Erythroblast (primary cell): ENCODE results near the gene PLA2G4D.
A peak's percentile ranks its signal among the peaks of the same experiment; 100 is the strongest.

Source experiments
- DNase-seq, 2 experiments: peaks; one replicate each; lab custom pipeline; 2025; lab: John Stamatoyannopoulos, UW
- GATA1 ChIP-seq: IDR thresholded peaks from 2 replicates; pipeline ENCODE4 v1.6.1; 2011; ENCODE audit warnings: low read depth, mild to moderate bottlenecking, control low read depth, low read length, moderate library complexity
- POLR2A ChIP-seq: IDR thresholded peaks from 2 replicates; pipeline ENCODE4 v1.6.1; 2011; ENCODE audit warnings: mild to moderate bottlenecking, low read length

The PLA2G4D gene, protein sequence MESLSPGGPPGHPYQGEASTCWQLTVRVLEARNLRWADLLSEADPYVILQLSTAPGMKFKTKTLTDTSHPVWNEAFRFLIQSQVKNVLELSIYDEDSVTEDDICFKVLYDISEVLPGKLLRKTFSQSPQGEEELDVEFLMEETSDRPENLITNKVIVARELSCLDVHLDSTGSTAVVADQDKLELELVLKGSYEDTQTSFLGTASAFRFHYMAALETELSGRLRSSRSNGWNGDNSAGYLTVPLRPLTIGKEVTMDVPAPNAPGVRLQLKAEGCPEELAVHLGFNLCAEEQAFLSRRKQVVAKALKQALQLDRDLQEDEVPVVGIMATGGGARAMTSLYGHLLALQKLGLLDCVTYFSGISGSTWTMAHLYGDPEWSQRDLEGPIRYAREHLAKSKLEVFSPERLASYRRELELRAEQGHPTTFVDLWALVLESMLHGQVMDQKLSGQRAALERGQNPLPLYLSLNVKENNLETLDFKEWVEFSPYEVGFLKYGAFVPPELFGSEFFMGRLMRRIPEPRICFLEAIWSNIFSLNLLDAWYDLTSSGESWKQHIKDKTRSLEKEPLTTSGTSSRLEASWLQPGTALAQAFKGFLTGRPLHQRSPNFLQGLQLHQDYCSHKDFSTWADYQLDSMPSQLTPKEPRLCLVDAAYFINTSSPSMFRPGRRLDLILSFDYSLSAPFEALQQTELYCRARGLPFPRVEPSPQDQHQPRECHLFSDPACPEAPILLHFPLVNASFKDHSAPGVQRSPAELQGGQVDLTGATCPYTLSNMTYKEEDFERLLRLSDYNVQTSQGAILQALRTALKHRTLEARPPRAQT

DNA sequence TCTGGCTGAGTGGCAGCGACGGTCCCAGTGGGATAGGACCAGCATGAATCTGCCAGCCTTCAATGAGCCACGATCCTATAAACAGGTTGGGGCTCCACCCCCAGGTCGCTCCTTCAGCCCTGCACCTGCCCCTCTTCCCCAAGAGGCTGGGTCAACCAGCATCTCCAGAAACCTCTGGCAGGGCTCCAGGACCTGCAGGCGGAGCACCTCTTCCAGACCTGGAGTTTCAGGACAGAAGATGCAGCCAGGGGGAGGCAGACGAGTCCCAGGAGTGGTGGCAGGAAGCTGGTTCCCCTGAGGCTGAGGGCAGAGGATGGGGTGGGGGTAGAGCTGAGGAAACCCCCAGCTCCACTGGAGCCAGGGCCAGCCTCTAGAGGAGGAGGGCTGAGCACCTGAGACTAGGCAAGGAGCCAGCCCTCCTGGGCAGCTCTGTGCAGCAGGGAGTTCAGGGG, at the start of gene PLA2G4D:
TSS of gene PLA2G4D (minus strand) at position 51 of the 452 bp plus-strand sequence. CDS start 103 bp downstream, outside the sequence.
- DNase-seq, result no peak
- TF ChIP-seq POLR2A (no peak), GATA1 (no peak)

- no peak for DNase-seq
- TF ChIP-seq POLR2A (no peak), GATA1 (no peak)
Measured at GRCh38 chr15:42143356-42143755, 49.0 kb upstream of the PLA2G4D start.

GRCh38 chr15:42141795-42142667, 47.7 kb upstream of the PLA2G4D start:
- no peak for DNase-seq
- TF ChIP-seq GATA1 (no peak), POLR2A (no peak)

- no peak for DNase-seq
- TF ChIP-seq POLR2A, result no peak
- TF ChIP-seq GATA1, result no peak
Measured at GRCh38 chr15:42141246-42141645, 46.9 kb upstream of the PLA2G4D start.

GRCh38 chr15:42140383-42141070, 46.2 kb upstream of the PLA2G4D start:
- DNase-seq, result peak in 1 of 2 experiments; percentile 15
- no peak for TF ChIP-seq GATA1
- TF ChIP-seq POLR2A, result no peak

GRCh38 chr15:42139596-42139995, 45.2 kb upstream of the PLA2G4D start:
- DNase-seq, result peak; percentile 12 to 48
- TF ChIP-seq GATA1, result no peak
- no peak for TF ChIP-seq POLR2A

DNA sequence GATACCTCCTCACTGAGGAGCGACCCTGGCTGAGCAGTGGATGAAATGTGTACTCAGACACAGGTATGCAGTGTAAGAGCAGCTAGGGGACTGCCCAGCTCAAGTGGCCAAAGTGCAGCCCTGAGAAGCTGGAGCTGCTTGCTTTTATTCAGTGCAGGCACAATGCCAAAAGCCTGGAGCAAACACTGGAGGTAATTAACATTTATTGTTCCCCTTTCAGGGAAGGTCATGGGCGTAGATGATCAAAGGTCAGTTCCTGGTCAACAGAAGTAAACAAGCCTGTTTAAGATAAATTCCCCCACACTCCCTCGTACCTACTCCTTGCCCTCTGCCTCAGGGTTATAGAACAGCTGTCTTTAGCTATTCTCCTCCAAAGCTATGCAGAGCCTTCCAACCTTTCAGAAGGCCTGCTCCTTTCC, 44.6 kb upstream of the PLA2G4D start:
- no peak for DNase-seq

GRCh38 chr15:42138411-42138810, 44.0 kb upstream of the PLA2G4D start:
- no peak for DNase-seq

More for the DNA sequence above, 44.6 kb upstream of the PLA2G4D start:
- TF ChIP-seq POLR2A (no peak), GATA1 (no peak)

DNA sequence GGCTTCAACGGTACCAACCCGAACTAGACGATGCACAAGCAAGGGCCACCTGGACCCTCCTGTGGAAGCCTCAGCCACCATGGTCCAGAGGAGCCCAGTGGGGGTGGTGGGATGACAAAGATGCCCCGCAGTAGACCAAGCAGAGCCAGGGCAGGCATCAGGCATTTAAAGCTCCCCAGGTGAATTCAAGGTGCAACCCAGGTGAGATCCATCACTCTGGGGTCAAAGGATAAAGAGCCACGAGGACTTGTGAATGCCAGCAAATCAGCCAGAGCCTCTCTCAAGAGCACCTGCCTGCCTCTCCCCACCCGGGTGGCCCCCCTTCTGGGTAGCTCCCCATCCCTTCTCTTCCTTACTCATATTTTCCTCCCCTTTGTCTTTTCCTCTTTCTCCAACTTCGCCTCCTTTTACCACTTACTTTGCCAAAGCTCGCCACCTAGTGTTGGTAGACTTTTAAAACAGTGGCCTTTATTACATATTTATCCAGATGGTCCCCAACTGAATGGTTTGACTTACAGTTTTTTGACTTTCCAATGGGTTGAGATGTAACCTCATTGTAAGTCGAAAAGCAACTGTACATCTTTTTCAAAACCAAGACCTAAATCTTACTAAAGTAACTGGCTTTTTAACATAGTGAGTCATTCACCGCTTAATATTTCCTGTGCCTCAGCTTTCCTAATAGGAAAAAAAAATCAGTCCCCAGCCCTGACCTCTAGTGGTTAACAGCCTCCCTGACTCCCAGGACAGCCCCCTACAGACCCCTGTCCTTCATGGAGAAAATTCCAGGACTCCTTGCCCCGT, 43.3 kb upstream of the PLA2G4D start:
- DNase-seq, result peak; percentile 37 to 61
- TF ChIP-seq GATA1, result no peak
- no peak for TF ChIP-seq POLR2A

More at GRCh38 chr15:42138411-42138810, 44.0 kb upstream of the PLA2G4D start:
- TF ChIP-seq GATA1 (no peak), POLR2A (no peak)

- DNase-seq, result no peak
- TF ChIP-seq POLR2A (no peak), GATA1 (no peak)
Measured at GRCh38 chr15:42136513-42136912, 42.2 kb upstream of the PLA2G4D start.

DNA sequence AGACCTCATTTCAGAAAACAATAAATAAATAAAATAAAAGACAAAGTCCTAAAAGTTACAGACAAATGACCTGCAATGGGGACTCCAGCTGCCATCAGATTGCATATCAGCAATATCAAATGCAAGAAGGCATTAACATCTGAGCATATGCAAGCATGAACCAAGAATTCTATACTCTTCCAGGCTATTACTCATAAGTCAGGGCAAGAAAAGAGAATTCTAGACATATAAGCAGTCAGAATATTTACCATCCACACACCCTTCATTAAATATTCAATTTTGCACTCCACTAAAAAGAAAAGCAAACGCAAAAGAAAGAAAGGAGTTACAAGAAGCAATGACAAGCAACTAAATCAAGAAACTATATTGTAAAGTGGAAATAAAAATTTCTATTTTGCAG, 41.0 kb upstream of the PLA2G4D start:
- TF ChIP-seq GATA1, result no peak
- no peak for TF ChIP-seq POLR2A
- no peak for DNase-seq

- DNase-seq, result no peak
- TF ChIP-seq POLR2A, result no peak
- no peak for TF ChIP-seq GATA1
Measured at GRCh38 chr15:42134617-42135245, 40.4 kb upstream of the PLA2G4D start.
